Heart left ventricle (tissue), 13 donors: ENCODE measurements around the gene GET4.

Experiments
- CTCF ChIP-seq, 12 donors: fragments of 200-600 bp; sonication (generic) in 4 of 12; IDR thresholded peaks; one replicate each; pipeline versions ENCODE4 v1.5.0 to v1.8.0; 2018 to 2022; ENCODE audit warnings: antibody characterized with exemption in 12 of 12, mild to moderate bottlenecking in 5 of 12
- POLR2A ChIP-seq, 2 donors: fragments of 450-650 bp; IDR thresholded peaks; one replicate each; pipeline ENCODE4 v1.6.1; 2017; ENCODE audit warnings: antibody characterized with exemption in 2 of 2, mild to moderate bottlenecking in 2 of 2, moderate library complexity in 2 of 2
- donor health status: ischemic (EF 13 %, LVEDD 7.1; RV severe dilation, severe dysfunction).
- donor health status: DM: no; HTN: yes; CAD: no.
- donor health status: DM: no; HTN: no; CAD: no.
- donor health status: ischemic (EF 25% LVEDD 6.9; RV normal size, moderate dysfunction).
- donor health status: ischemic (EF 25% LVEDD 5.7; RV mildly dilated, moderate dysfunction).
- donor health status: ischemic (EF 35%, LVEDD 5.7; RV mildly dilated, moderate dysfunction).
- donor health status: nonischemic (EF 11% LVEDD 7.7; RV severe dilation, severe dysfunction).
- donor health status: DM: yes; HTN: yes; CAD: no.
- donor health status: PGD.
- donor health status: ischemic (EF 29% LVEDD 5.4; RV normal size, mild dysfunction).
- donor health status: nonischemic (EF 23%, LVEDD 6.1; RV moderate dilation, normal function).

- TF ChIP-seq CTCF (IDR thresholded peaks at IDR 0.05): no peak
- TF ChIP-seq POLR2A (IDR thresholded peaks at IDR 0.05): no peak
Measured at GRCh38 chr7:868189-868486, 8.2 kb upstream of the GET4 start.
